Measurements from ENCODE around the gene USP36.

DNA sequence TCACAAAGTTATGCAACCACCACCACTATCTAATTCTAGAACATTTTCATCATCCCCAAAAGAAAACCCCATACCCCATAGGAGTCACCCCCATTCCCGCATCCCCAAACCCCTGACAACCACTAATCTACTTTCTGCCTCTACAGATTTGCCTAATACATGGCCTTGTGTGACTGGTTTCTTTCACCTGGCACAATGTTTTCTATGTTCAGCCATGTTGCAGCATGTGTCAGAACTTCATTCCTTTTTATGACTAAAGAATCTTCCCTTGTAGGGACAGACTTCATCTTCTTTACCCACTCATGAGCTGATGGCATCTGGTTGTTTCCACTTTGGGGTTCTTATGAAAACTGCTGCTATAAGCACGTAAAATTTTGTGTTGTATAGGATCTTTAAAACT lies 93.1 kb downstream of the USP36 start:
- TF ChIP-seq, protein P1, sequence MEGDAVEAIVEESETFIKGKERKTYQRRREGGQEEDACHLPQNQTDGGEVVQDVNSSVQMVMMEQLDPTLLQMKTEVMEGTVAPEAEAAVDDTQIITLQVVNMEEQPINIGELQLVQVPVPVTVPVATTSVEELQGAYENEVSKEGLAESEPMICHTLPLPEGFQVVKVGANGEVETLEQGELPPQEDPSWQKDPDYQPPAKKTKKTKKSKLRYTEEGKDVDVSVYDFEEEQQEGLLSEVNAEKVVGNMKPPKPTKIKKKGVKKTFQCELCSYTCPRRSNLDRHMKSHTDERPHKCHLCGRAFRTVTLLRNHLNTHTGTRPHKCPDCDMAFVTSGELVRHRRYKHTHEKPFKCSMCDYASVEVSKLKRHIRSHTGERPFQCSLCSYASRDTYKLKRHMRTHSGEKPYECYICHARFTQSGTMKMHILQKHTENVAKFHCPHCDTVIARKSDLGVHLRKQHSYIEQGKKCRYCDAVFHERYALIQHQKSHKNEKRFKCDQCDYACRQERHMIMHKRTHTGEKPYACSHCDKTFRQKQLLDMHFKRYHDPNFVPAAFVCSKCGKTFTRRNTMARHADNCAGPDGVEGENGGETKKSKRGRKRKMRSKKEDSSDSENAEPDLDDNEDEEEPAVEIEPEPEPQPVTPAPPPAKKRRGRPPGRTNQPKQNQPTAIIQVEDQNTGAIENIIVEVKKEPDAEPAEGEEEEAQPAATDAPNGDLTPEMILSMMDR (IDR thresholded peaks at IDR 0.05): no peak
- TF ChIP-seq, protein P2, sequence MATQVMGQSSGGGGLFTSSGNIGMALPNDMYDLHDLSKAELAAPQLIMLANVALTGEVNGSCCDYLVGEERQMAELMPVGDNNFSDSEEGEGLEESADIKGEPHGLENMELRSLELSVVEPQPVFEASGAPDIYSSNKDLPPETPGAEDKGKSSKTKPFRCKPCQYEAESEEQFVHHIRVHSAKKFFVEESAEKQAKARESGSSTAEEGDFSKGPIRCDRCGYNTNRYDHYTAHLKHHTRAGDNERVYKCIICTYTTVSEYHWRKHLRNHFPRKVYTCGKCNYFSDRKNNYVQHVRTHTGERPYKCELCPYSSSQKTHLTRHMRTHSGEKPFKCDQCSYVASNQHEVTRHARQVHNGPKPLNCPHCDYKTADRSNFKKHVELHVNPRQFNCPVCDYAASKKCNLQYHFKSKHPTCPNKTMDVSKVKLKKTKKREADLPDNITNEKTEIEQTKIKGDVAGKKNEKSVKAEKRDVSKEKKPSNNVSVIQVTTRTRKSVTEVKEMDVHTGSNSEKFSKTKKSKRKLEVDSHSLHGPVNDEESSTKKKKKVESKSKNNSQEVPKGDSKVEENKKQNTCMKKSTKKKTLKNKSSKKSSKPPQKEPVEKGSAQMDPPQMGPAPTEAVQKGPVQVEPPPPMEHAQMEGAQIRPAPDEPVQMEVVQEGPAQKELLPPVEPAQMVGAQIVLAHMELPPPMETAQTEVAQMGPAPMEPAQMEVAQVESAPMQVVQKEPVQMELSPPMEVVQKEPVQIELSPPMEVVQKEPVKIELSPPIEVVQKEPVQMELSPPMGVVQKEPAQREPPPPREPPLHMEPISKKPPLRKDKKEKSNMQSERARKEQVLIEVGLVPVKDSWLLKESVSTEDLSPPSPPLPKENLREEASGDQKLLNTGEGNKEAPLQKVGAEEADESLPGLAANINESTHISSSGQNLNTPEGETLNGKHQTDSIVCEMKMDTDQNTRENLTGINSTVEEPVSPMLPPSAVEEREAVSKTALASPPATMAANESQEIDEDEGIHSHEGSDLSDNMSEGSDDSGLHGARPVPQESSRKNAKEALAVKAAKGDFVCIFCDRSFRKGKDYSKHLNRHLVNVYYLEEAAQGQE (IDR thresholded peaks at IDR 0.05; ENCODE audit: insufficient read depth in 1 of 2, low read depth in 2 of 2, low read length in 1 of 2): no peak
- TF ChIP-seq POLR2AphosphoS5 (IDR thresholded peaks at IDR 0.05; ENCODE audit: low read depth, low read length): no peak
